GM18499 (cell line): Measurements from ENCODE around the gene TBC1D19.

ENCODE experiments used
- ATAC-seq: cut with Tn5 transposase; IDR thresholded peaks from one replicate; pipeline ENCODE4 v1.9.1; 2021; ENCODE audit warnings: moderate number of reproducible peaks; ENCODE audit not compliant: insufficient read depth, unreplicated experiment

TBC1D19 gene

DNA sequence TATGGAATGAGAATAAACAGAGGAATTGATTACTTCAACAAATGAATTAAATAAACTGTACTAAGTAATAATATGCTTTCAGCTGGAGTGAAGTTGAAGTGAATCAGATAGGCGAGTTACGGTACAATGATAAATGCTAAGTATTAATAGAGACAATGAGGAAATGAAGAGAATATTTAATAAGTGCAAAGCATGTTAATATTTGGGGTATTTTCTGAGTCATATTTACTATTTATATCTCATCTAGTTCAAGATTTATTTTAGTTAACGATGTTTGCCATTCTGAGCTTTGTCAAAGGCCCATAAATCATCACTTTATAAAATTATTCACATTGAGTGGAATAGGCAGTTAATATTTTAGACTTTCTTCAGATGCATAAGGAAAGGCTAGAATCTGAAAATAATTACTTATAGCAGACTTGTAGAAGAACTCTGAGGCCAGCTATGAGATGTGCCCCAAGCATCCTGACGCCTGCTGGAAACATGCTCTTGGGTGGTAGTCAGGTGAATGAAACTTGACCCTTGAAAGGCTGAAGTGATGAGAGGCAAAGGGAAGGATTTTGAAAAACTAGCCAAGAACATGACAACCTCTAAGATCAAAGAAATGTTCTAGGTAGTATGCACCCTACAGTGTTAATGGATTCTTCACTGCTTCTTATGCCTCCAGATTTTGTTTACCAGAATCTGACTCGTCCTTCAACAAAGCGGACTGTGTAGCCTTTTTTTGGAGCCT, 142.9 kb downstream of the TBC1D19 start:
- no peak for ATAC-seq

DNA sequence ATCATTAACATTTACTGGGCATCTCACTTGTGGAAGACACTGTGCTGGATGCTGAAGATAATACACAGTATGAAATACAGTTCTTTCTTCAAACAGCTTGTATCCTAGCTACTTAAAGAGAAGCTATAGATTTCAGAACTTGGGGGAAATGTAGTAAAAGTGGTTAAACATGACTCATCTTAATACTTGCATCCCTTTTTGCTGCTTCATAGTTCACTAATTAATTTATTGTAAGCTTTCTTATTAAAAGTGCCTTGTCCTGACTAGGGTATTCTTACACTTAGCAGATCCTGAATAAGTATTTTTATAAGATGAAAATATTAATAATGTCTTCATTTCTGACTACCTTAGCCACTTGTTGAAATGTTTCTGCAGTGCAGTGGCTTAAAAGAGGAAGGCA, 144.0 kb downstream of the TBC1D19 start:
- ATAC-seq: no peak

DNA sequence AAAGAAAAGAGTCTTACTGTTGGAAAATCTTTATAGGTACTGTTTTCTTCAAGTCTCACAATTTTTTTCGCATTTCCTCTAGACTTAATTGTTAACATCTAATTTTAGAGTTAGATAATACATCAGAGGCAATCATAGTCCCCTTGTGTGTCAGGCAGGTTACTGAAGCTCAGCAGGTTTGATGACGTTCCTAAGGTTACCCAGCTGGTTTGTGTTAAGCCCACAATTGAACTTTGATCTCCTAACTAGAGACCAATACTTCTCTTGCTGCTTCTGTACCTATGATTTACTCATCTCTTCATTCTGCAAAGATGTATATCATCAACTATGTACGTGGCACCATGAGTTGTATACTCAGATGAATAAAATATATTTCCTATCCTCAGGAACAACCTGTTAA, 145.1 kb downstream of the TBC1D19 start:
- ATAC-seq: no peak

DNA sequence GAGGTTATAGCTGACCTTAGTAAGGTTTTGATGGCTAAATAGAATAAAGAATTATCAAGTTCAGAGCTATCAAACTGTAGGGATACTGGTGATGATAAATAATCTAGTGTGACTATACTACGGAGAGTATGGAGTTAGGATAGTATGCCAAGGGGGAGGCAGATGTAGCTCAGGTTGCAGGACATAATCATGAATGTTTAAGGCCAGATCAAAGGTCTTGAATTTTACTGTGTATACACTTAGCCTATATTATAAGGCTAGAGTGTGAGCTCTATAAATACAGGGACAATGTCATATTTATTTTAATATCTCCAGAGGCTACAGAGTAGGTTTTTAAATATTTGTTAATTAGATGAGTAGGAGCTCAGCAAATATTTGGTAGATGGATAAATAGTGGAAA, 145.7 kb downstream of the TBC1D19 start:
- ATAC-seq: no peak

- peak; percentile 92 for ATAC-seq
Measured at GRCh38 chr4:26731351-26732035, 147.6 kb downstream of the TBC1D19 start.

GRCh38 chr4:26732356-26732755, 148.5 kb downstream of the TBC1D19 start:
- ATAC-seq: no peak

GRCh38 chr4:26736621-26737020, 152.7 kb downstream of the TBC1D19 start:
- no peak for ATAC-seq

- no peak for ATAC-seq
Measured at GRCh38 chr4:26737385-26737784, 153.5 kb downstream of the TBC1D19 start.

GRCh38 chr4:26741491-26741871, 157.6 kb downstream of the TBC1D19 start:
- no peak for ATAC-seq

DNA sequence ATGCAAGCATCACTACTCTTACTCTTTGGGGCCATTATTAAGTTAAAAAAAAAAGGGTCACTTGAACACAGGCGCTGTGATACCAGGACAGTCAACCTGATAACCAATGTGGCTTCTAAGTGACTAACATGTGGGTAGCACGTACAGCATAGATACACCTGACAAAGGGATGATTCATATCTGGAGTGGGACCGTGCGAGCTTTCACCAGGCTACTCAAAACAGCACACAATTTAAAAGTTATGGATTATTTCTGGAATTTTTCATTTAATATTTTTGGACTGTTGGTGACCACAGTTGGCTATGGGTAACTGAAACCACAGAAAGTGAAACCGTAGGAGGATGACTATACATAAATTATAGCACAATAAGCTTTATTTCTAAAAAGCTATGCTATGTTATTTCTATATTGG, 162.9 kb downstream of the TBC1D19 start:
- ATAC-seq: peak; percentile 99

- no peak for ATAC-seq
Measured at GRCh38 chr4:26748811-26749210, 164.9 kb downstream of the TBC1D19 start.

- no peak for ATAC-seq
Measured at GRCh38 chr4:26749867-26750266, 166.0 kb downstream of the TBC1D19 start.

GRCh38 chr4:26751004-26751403, 167.1 kb downstream of the TBC1D19 start:
- no peak for ATAC-seq

GRCh38 chr4:26751838-26752237, 168.0 kb downstream of the TBC1D19 start:
- ATAC-seq: peak; percentile 96

DNA sequence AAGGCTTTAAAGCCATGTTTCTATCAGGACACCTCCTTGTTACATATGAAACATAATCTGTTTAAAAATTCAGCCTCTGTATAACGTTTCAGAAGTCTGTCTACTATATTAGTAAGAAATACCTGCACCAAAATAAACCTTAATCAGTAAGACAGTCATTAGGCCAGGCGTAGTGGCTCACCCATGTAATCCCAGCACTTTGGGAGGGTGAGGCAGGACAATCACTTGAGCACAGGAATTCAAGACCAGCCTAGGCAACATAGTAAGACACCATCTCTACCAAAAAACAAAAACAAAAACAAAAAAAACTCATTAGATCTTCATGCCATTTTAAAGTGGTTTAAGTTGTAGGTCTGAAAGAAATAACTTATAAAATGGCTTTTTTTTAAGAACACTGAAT, 169.3 kb downstream of the TBC1D19 start:
- ATAC-seq: no peak

DNA sequence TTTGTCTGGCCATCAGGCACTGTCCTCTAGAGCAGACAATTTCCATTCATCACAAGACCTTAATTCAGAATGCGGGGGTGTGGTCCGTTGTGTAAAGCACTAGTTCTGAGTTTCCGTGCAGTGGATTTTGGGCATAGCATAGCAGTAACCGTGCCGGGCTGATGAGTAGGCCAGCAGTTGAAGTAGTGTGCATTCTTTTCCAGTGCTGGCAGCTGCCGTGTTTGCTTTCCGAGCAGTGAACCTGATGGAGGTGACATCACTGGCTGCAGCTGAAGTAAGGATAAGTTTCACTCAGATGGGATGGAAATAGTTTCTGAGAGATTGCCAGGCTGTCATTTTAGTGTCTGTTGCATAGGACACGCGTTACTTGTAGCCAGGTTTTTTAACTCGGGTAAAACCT, 169.7 kb downstream of the TBC1D19 start:
- ATAC-seq: no peak

GRCh38 chr4:26757751-26758150, 173.9 kb downstream of the TBC1D19 start:
- ATAC-seq: no peak

DNA sequence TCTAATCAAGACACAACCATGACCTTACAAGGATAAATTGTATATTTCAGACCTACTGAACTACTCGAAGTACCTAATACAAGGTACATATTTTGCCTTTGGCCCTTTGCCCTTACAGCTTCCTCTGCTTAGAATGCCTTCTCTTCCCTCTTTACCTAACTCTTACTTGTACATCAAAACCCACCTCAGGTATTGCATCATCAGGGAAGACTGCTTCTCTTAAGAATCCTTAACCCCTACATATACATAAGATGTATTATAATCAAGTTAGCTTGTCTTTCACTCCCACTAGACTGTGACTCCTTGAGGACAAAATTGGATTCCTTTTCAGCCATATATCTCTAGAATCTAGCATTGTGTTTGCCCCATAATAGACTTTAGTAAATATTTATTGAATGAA, 175.0 kb downstream of the TBC1D19 start:
- no peak for ATAC-seq

DNA sequence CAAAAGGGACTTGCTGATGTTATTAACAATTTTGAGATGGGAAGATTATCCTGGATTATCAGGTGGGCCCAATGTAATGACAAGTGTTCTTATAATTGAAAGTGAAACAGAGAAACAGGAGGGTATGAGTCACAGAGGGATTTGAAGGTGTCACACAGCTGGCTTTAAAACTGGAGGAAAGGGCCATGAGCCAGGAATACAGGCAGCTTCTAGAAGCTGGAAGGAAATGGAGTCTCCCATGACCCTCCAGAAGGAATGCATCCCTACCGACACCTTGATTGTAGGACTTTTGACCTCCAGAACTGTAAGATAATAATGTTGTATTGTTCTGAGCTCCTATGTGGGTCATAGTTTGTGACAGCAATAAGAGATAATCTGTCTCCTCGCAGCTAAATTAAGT, 178.8 kb downstream of the TBC1D19 start:
- ATAC-seq: no peak

DNA sequence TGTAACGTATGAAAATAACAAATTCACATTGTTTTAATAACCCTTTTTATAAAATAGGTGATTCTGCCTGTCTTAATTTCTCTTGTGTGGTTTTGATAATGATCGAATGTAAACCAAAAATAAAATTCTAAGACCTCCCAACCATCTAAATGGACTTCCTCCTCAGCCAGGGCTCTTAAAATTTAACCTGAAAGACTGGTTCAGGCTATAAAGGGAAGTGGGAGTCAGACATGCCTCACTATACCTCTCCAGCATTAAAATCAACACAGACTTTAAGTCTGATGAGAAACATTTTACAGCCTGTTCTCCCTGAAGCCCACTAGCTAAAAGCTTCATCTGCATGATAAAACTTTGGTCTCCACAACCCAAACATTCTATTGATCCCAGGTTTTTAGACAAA, 179.2 kb downstream of the TBC1D19 start:
- ATAC-seq: no peak

GRCh38 chr4:26763648-26764047, 179.8 kb downstream of the TBC1D19 start:
- no peak for ATAC-seq

DNA sequence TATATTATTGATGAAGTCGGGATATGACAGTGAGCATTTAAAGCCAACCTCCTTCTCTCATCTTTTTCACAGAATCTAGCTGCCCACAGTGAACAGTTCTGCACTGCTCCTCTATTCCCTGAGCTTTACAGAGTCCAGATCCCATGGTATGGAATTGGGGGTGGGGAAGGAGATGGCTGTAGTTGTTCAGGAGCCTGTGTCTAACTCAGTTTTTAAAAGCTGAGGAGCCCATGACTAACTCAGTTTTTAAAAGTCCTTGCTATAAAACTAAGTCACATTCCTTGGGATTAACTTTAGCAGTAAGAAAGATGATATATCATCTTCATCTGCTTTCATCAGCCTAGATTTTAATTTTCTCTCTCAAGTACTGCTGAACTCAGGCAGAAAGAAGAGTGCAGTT, 180.3 kb downstream of the TBC1D19 start:
- ATAC-seq: no peak
